Adrenal gland (tissue), 5 donors: ENCODE measurements around the gene LAPTM4A.

Source experiments
- POLR2A ChIP-seq, 2 donors: fragments of 450-650 bp; IDR thresholded peaks; one replicate each; pipeline ENCODE4 v1.6.1; 2017; ENCODE audit warnings: antibody characterized with exemption in 2 of 2, mild to moderate bottlenecking in 2 of 2, moderate library complexity in 1 of 2
- TF ChIP-seq, protein P1 (sequence below), 6 experiments: fragments of 450-650 bp in 4 of 6; fragments of 200-600 bp in 2 of 6; sonication (generic) in 1 of 6; IDR thresholded peaks; 1 replicate in 5 of 6; 2 replicates in 1 of 6; pipeline versions ENCODE4 v1.5.1 to v1.8.0; 2016 to 2021; ENCODE audit warnings: antibody characterized with exemption in 6 of 6, mild to moderate bottlenecking in 2 of 6, moderate library complexity in 1 of 6
- donor health status: DM: no; HTN: no; CAD: no.

DNA sequence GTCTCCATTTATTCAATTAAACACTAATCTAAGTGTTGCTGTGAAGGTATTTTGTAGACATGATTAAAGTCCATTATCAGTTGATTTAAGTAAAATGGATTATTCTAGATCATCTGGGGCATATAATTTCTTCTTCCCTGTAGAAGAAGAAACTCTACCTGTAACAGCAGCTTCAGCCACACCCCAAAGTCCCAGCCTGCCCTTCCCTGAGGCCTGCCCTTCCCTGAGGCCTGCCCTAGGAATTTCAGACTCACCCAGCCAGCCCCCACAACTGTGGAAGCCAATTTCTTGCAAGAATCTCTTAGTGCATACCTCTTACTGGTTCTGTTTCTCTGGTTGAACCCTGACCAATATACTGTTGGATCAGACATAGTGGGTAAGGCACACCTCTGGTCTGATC lies 13.4 kb upstream of the LAPTM4A start:
- no peak for TF ChIP-seq POLR2A (IDR thresholded peaks at IDR 0.05)
- TF ChIP-seq, protein P1, sequence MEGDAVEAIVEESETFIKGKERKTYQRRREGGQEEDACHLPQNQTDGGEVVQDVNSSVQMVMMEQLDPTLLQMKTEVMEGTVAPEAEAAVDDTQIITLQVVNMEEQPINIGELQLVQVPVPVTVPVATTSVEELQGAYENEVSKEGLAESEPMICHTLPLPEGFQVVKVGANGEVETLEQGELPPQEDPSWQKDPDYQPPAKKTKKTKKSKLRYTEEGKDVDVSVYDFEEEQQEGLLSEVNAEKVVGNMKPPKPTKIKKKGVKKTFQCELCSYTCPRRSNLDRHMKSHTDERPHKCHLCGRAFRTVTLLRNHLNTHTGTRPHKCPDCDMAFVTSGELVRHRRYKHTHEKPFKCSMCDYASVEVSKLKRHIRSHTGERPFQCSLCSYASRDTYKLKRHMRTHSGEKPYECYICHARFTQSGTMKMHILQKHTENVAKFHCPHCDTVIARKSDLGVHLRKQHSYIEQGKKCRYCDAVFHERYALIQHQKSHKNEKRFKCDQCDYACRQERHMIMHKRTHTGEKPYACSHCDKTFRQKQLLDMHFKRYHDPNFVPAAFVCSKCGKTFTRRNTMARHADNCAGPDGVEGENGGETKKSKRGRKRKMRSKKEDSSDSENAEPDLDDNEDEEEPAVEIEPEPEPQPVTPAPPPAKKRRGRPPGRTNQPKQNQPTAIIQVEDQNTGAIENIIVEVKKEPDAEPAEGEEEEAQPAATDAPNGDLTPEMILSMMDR (IDR thresholded peaks at IDR 0.05): no peak
